ENCODE measurements around the gene FBXO7.

DNA sequence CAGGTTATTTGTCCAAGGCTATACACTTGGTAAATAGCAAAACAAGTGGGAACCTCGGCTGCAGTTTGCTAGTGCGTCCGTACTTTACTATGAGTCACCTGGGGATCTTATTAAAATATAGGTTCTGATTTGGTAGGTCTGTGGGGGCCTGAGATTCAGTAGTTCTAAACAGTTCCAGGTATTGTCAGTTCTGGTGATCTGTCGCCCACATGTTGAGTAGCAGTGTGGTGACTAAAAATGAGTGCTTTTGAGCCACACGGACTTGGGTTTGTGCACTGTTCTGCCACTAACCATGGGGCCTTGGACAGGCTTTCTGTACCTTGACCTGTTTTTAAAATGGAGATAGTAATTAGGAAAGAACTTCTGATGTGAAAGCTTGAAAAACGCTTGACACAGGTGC is 15.7 kb downstream of the FBXO7 start:
- TF ChIP-seq, protein P1, sequence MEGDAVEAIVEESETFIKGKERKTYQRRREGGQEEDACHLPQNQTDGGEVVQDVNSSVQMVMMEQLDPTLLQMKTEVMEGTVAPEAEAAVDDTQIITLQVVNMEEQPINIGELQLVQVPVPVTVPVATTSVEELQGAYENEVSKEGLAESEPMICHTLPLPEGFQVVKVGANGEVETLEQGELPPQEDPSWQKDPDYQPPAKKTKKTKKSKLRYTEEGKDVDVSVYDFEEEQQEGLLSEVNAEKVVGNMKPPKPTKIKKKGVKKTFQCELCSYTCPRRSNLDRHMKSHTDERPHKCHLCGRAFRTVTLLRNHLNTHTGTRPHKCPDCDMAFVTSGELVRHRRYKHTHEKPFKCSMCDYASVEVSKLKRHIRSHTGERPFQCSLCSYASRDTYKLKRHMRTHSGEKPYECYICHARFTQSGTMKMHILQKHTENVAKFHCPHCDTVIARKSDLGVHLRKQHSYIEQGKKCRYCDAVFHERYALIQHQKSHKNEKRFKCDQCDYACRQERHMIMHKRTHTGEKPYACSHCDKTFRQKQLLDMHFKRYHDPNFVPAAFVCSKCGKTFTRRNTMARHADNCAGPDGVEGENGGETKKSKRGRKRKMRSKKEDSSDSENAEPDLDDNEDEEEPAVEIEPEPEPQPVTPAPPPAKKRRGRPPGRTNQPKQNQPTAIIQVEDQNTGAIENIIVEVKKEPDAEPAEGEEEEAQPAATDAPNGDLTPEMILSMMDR (IDR thresholded peaks at IDR 0.05), result no peak
- TF ChIP-seq POLR2A (IDR thresholded peaks at IDR 0.05) (no peak), POLR2AphosphoS5 (IDR thresholded peaks at IDR 0.05) (no peak), EP300 (IDR thresholded peaks at IDR 0.05; ENCODE audit: low read depth) (no peak)
